Measurements from ENCODE around the gene PKDCC.

The PKDCC gene

DNA sequence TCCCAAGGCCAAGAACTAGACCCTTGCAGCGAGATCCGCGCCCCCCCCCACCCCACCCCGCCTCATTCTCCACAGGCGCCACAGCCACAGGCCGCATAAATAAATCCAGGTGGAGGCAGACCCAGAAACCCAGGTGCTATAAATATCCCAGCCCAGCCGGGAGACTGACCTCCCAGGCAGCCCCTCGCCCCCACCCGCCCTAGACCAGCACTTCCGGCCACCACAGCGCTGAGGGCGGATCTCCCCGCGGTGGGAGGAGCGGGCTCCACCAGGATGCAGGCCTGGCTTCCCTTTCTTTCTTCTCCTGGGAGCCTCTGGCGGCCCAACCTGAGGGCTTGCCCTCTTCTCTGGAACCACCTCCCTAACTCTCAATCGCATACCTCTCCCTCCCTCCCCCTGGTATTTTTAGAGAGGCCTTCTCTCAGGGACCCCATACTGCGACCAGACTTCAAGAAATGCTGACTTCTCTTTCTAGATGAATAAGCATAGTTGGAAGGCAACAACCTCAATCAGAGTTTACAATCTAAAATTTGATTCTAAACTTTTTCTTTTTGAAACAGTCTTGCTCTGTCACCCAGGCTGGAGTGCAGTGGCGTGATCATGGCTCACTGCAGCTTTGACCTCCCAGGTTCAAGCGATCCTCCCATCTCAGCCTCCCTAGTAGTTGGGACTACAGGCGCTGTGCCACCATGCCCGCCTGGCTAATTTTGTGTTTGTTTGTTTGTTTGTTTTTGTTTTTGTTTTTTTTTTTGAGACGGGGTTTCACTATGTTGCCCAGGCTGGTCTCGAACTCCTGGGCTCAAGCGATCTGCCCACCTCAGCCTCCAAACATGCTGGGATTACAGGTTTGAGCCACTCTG lies 55.0 kb downstream of the PKDCC start:
- DNase-seq (ENCODE audit: extremely low read depth in 1 of 2, low read depth in 1 of 2) = peak in 1 of 2 donors; percentile 12

DNA sequence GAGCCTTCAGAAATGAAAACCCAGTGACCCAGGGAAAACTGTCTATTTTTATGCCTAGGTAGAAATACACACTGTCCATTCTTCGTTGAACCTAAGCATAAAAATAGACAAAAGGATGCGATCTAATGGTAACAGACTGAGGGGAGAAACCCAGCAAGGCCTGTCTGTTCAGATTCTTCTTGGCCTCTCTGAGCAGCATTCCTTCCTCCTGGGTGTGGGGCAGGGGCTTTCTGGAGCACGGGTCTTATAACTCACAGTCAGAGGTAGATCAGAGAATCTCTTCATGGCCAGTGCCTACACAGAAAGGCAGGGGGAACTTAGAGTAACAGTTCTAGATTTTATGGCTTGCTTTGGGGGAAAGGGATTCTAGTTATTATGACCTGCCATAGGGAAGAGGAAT lies 56.0 kb downstream of the PKDCC start:
- DNase-seq (ENCODE audit: extremely low read depth in 1 of 2, low read depth in 1 of 2) = no peak

DNA sequence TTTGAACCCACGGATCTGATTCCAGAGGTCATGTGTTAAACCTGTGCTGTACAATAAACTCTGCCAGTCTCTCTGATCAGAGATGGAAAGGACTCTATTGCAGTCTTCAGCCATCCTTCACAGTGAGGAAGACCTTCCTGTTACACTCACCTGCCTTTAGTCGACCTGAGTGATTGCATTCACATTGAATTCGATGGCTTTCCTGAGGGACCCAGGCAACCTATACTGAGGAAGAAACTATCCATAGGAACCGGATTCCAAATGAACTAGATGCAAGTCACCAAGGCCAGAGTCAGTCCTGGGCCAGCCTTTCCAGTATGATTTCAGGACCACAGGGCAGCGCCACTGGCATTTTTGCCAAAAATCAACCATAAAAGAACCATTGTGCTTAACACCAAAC lies 56.8 kb downstream of the PKDCC start:
- no peak for DNase-seq (ENCODE audit: extremely low read depth in 1 of 2, low read depth in 1 of 2)

DNA sequence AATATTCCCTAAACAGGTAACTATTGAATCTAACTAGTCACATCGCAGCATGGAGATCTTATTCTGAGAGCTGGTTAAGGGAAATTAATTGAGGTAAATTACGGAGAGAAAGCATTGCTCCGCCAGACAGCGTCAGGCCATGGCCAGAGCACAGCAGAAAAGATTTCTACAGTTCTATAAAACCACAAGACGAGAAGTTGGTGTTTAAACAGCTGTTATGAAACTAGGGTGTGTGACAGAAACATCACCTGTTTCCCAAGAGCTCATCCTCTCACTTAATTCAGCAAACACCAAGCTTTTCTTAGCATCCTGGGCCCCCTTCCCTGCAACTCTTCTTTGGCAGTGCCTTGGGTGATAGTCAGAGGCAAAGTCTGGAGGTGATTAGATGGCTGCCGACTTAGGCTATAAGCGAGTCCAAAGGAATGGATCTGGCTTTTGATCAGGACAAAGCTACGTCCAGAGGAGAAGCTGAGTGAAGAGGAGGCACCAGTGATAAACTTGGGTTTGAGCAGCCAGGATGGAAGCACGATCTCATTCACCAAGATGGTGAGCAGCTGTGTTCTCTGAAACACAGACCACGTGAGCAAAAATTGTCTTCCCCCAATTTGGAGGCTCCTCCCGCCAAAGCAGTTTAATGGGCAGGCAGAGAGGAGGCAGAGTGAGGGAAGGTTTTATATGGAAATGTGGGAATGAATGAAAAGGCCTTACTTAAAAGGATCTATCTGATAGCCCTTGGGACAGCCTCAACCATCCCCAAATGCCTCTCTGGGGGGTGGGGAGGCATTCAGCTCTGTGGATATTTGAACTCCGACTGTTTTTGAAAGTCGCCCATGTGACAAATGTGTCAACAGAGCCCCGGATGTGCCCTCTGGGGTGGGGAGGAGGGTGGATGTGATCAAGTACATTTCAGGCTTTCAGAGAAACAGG lies 57.8 kb downstream of the PKDCC start:
- DNase-seq (ENCODE audit: extremely low read depth in 1 of 2, low read depth in 1 of 2) = peak; percentile 55 to 62

DNA sequence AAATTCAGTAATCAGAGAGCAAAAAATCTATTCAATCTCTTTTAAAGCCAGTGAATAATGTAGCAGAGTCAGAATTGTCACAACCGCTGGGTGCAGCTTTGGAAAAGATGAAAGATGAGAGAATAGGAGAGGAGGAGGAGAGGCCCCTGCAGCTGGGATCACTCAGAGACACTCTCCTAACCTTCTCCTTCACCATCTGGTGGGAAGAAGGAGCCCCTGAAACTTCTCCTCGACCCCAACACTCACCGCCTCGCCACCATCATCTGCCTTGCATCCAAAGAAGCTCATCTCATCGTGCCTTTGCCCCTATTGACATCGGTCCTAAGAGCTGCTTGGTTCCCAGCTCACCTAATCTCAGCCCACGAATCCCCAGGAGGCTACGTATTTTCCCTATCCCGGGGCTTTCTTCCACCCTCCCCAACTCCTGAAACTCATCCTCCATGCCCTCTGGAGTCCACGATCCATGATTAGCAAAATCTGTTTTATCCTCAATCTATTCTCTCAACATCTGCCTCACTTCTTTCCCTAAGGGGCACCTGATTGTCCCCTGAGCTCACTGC lies 58.5 kb downstream of the PKDCC start:
- no peak for DNase-seq (ENCODE audit: extremely low read depth in 1 of 2, low read depth in 1 of 2)

DNA sequence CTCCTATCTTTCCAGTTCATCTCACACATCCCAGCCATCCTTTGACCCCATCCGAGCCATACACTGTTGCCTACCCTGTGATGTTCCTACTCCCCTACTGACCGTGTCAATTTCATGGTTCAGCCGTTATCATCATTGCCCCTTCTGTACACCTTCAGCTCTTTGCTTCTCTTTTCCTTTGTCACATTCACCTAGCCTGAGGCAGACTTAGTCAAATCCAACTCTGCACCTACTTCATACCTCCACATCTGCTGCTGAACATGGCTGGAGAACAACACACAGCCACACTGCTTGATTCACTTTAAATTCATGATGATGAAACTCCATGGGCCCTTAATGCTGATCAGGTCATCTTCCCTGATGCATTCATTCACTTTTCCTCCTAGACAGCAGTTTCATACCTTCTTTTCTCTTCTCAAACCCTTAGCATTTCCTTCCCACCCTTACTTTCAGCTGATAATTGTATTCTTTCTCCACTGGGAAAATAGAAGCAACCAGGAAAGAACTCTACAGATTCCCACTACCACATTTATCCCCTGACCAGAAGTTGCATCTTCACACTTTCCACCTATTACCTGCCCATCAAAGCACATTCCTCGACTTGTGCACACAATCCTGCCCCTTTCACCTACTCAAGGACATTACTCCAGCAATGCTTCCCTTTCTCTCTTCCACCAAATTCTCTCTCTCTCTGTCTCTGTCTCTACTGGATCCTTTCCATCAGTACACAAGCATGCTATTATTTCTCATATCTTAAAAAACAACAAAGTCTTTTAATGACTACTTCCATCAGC lies 59.6 kb downstream of the PKDCC start:
- no peak for DNase-seq (ENCODE audit: extremely low read depth in 1 of 2, low read depth in 1 of 2)

Data from activated CD8-positive, alpha-beta memory T cell treated with anti-CD3 and anti-CD28 coated beads for 1 hour (primary cell).